Germinal center (tissue), 1 donor: ENCODE measurements around the gene KIF1B.
A peak's percentile ranks its signal among the peaks of the same experiment; 100 is the strongest.
"Not testable (repeated sequence)": the region's sequence is repeated elsewhere in the genome, so short reads cannot be mapped to it uniquely, and the experiment has no call there.

Experiments used
- DNase-seq: peaks from one replicate; pipeline ENCODE4 v3.0.0; 2012; ENCODE audit warnings: mixed read lengths, low spot score

Gene KIF1B

GRCh38 chr1:10192263-10192662 lies 18.1 kb upstream of the KIF1B start:
- DNase-seq = no peak

DNA sequence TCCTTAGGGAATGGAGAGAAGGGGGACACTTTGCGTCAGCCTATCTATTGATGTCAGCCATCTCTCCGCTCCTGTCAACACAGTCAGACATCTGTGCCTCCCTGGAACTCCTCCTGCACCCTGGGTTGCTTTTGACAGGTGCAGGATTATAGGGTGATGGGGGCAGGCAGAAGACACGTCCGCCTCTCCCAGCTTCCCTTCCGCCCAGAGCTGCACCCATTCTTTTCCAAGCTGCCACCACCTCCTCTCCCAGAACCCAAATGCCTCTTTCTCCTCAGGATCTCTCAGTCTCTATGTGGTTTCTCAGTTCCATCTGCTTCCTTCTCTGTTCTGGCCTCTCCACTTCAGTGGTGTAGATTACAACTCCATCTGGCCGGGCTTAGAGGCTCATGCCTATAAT lies 17.1 kb upstream of the KIF1B start:
- DNase-seq = no peak

- no peak for DNase-seq
Measured at GRCh38 chr1:10195570-10195969, 14.8 kb upstream of the KIF1B start.

GRCh38 chr1:10196976-10197375 lies 13.4 kb upstream of the KIF1B start:
- DNase-seq = no peak

GRCh38 chr1:10200620-10201019 lies 9.8 kb upstream of the KIF1B start:
- DNase-seq = no peak

DNA sequence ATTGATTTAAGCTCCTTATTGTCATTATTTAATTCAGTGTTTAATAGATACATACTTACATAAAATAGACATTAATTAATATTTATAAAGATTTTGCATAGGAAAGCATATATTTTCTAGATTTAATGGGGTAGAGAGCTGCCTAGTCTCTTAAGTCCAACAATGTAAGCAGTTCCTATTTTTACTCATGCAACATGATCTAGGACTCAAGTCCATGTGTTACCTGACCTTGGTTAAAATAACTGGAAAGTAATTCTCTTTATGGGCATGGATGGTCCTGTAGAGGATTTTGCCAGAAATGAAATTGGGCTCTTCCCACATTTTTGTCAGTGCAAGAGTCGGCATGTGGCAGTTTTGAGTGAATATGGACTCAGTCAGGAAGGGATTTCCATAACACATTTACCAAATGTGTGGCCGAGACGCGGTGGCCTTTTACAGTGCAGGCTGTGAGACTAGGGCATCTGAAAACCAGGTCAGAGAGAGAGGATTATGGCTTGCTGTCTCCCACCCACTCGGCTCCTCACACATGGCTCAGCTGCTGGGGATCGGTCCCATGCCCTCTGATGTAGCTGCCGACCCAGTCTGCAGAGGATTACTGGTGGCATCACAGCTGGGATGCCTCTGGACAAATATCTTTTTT lies 6.2 kb upstream of the KIF1B start:
- no peak for DNase-seq

DNA sequence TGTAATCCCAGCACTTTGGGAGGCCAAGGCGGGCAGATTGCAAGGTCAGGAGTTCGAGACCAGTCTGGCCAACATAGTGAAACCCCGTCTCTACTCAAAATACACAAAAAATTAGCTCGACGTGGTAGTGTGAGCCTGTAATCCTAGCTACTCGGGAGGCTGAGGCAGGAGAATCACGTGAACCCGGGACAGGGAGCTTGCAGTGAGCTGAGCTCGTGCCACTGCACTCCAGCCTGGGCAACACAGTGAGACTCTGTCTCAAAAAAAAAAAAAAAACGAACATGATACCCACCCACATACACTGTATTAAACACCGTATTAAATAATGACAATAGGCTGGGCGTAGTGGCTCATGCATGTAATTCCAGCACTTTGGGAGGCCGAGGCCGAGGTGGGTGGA lies 5.2 kb upstream of the KIF1B start:
- DNase-seq = not testable (repeated sequence)

DNA sequence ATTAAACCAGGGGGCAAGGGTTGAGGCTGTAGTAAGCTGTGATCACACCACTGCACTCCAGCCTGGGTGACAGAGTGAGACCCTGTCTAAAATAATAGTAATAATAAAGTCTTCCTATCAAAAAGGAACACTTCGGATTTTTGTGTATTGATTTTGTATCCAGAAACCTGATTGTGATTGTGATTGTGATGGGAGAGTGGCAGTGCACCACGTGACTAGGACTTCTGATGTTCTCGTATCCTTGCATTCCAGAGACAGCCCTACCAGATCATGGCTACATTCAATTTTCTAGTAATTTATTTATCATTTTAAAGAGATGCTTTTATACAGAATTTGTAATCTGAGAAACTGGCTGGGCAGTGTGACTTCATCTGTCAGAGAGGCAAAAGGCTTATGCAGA lies 2.6 kb upstream of the KIF1B start:
- no peak for DNase-seq

DNA sequence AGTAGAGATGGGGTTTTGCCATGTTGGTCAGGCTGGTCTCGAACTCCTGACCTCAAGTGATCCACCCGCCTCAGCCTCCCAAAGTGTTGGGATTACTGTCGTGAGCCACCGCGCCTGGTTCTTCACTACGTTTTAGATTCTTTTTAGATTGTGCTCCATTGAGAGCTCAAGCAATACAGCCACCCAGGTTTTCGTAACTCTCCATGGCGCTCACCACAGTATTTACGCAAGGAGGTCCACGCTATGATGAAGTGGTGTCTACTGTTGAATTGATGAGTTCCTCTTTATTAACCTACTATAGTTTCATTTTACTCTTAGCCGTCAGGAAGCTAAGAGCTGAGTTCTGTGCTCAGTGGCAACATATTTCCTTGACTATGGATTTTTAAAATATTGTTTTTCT lies 1.8 kb upstream of the KIF1B start:
- DNase-seq = no peak

- no peak for DNase-seq
Measured at GRCh38 chr1:10209590-10209904, 823 bp upstream of the KIF1B start.

- DNase-seq = peak; percentile 18
Measured at GRCh38 chr1:10210841-10211804, 753 bp downstream of the KIF1B start.

- DNase-seq = no peak
Measured at GRCh38 chr1:10211805-10212410, 1.5 kb downstream of the KIF1B start.

GRCh38 chr1:10212476-10212875 lies 2.1 kb downstream of the KIF1B start:
- no peak for DNase-seq

DNA sequence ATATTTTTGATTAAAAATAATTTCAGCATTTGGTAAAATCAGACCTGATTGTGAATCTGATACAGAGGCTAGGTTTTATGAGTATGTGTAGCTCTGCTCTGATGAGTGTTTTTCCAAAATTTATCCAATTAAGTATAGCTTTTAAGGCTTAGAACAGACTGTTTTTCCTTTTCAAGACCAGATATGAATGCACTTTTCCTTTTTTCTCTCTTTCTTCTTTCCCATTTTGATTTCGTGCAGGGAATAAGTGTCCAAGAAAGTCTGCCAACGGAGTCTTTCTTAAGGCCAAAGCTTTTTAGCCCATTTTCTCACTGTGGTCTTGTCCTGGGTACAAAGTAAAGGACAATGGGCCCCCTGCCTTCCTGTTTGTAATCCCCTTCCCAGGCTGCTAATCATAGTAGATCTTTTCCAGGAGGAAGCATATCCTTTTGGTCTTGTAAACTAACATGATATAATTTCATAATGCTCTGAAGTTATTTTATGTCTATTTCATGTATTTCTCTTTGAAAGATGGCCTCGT lies 2.9 kb downstream of the KIF1B start:
- DNase-seq = no peak

- DNase-seq = no peak
Measured at GRCh38 chr1:10216090-10216749, 5.8 kb downstream of the KIF1B start.

GRCh38 chr1:10217748-10218441 lies 7.5 kb downstream of the KIF1B start:
- no peak for DNase-seq

DNA sequence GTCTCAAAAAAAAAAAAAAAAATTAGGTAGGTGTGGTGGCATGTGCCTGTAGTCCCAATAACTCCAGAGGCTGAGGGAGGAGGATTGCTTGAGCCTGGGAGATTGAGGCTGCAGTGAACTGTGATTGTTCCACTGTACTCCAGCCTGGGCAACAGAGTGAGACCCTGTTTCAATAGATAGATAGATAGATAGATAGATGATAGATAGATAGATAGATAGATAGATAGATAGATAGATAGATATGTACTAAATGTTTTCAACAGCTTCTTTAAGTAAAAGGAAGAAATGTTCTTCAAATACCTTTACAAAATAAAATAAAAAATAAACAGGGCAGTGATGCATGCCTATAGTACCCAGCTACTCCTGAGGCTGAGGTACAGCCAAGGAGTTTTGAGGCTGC lies 9.8 kb downstream of the KIF1B start:
- DNase-seq = no peak

DNA sequence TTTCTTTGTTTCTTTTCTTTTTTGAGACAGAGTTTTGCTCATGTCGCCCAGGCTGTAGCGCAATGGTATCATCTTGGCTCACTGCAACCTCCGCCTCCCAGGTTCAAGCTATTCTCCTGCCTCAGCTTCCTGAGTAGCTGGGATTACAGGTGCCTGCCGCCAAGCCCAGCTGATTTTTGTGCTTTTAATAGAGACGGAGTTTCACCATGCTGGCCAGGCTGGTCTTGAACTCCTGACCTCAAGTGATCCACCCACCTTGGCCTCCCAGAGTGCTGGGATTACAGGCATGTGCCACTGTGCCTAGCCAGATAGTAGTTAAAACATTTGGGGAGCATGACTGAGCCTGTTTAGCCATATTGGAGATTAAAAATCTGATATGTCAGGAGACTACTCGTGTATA lies 10.3 kb downstream of the KIF1B start:
- not testable (repeated sequence) for DNase-seq

DNA sequence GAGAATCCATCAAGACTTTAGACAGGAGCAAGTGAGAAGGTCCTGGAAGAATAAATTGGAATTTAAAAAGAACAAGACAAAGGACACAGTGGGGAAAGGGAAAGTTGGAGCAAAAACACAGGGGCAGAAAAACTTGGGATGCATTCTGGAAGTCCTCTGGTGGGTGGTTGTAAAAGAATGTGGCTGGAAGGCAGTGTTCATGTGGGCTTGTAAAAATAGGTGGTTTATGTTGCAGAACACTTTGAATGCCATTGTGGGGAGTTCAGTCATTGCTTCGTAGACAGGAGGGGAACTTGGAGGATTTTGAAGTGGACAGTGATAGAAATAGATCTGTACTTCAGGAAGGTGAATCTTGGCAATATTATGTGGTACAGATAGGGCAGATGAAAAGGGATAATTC lies 15.2 kb downstream of the KIF1B start:
- DNase-seq = no peak

- DNase-seq = no peak
Measured at GRCh38 chr1:10228528-10228927, 18.2 kb downstream of the KIF1B start.

DNA sequence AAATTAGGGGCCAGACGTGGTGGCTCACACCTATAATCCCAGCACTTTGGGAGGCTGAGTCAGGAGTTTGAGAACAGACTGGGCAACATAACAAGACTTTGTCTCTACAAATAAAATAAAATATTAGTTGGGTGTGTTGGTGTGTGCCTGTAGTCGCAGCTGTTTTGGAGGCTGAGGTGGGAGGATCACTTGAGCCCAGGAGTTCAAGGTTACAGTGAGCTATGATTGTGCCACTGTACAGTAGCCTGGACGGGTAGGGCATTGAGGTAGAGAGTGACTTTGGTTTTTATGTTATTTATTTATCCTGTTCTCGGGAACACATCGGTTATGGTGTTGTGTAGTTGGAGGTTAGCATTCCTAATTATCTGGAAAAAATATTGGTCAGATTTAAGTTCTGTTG lies 19.5 kb downstream of the KIF1B start:
- DNase-seq = no peak

DNA sequence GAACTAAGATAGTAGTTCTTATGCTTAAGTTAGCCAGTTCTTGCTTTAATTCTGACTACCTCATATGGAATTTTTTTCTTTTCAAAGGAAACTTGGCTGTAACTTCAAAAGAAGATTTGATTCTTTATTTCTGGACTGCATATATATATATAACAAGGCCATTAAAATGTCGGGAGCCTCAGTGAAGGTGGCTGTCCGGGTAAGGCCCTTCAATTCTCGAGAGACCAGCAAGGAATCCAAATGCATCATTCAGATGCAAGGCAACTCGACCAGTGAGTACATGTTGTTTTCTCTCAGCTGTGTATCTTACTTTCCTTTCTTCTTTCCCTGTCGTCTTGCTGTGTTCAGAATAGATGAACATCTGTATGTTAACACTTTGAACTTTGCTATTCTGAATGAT lies 21.8 kb downstream of the KIF1B start:
- no peak for DNase-seq
